Measurements from ENCODE around the gene G6PC1. TPM values are rescaled to one million over a fixed set of nuclear protein-coding genes. Genes with fewer than 3 reads are reported as not detected.
"Not testable (repeated sequence)": the region's sequence is repeated elsewhere in the genome, so short reads cannot be mapped to it uniquely, and the experiment has no call there.

G6PC1 gene
- total RNA-seq, 2 donors from 2014 or later = not detected

DNA sequence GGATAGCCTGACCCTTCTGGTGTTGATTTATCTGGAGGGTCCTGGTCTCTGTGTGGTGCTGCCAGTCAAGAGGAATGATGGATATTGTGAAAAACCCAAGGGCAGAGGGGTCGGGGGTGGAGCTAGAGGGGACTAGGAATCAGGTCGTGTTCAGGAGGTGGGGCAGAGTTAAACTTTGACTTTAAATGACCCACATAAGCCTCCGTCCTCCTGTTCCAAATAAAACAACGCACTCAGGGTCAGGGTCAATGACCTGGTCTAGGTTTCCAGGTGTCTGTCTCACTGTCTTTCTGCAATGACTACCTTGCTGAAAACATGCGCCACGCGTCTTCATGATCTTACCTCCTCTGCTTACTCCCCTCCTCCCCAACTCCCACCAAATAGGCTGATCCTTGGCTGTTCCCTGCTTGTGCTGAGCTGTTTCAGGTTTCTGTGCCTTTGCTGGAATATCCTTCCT, 34.9 kb upstream of the G6PC1 start:
- Histone ChIP-seq H3K36me3 (no peaks in the 10 kb centered on the region), H3K4me3 (no peak overlapping the region), H3K27ac (no peak overlapping the region), H3K4me1 (replicated peaks) (no peaks in the 10 kb centered on the region), H3K27me3 (replicated peaks; ENCODE audit: insufficient read depth) (no peaks in the 10 kb centered on the region), H3K9me3 (no peaks in the 10 kb centered on the region)
- intact Hi-C loops (cut with DNase I) = no loop called here
- DNase-seq (ENCODE audit: low spot score) = no peak
- TF ChIP-seq POLR2AphosphoS5 (IDR thresholded peaks at IDR 0.05) (no peak), POLR2A (IDR thresholded peaks at IDR 0.05) (no peak), CTCF (IDR thresholded peaks at IDR 0.05) (no peak)
- 68% methylated on average over 7 of the region's 7 CpGs for WGBS

DNA sequence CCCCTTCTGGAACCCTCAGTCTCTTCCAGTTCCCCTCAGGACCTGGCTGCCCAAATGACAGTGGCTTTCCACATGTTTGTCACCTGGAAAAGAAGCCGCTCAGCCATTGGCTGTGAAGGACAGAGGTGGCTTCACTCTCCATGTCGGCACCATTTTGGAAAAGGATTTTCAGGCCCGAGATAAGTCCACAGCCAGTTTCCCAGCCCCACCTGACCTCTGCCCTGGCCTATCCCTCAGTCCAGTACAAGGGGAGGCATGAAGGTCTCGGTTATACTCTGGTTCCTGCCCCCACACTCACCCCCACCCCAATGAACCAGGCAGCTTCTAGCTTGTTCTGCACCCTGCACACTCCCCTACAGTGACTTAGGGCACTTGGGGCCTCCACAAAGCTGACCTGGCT, 34.4 kb upstream of the G6PC1 start:
- no peak for TF ChIP-seq POLR2AphosphoS5 (IDR thresholded peaks at IDR 0.05)
- TF ChIP-seq CTCF (IDR thresholded peaks at IDR 0.05) = no peak
- TF ChIP-seq POLR2A (IDR thresholded peaks at IDR 0.05) = no peak
- intact Hi-C loops (cut with DNase I) = no loop called here
- Histone ChIP-seq H3K4me1 (replicated peaks) (no peaks in the 10 kb centered on the region), H3K27me3 (replicated peaks; ENCODE audit: insufficient read depth) (no peaks in the 10 kb centered on the region), H3K9me3 (no peaks in the 10 kb centered on the region), H3K36me3 (no peaks in the 10 kb centered on the region), H3K4me3 (no peak overlapping the region), H3K27ac (no peak overlapping the region)
- WGBS = 85% methylated on average over 4 of the region's 4 CpGs
- DNase-seq (ENCODE audit: low spot score) = no peak

DNA sequence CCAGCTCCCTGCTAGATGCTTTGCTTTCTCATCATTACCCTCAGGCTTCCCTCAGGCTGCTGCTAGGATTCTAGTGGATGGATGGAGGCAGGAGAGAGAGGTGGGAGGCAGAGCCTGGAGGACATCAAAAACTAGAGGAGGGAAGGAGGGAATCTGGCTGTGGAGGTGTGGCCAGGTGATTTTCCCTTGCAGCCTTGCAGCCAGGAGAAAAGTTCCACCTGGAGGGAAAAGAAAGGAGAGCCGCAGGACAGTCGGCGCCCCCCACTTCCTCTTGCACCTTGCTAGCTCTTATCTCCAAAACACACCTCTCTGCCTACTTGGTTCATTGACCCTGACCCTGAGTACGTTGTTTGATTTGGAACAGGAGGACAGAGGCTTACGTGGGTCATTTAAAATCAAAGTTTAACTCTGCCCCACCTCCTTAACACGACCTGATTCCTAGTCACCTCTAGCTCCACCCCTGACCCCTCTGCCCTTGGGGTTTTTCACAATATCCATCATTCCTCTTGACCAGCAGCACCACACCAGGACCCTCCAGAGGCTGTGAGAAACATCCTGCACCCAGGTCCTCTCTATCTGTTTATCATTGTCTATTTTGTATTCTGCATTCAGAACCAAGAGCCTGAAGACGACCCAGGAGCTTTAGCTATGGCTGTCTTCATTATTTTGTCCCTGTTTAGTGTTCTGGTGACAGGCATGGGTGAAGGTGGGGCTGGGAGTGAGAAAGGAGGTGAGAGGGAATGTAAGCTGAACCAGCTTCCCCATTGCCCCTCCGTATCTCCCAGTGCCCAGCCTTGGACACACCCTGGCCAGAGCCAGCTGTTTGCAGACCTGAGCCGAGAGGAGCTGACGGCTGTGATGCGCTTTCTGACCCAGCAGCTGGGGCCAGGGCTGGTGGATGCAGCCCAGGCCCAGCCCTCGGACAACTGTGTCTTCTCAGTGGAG, 33.7 kb upstream of the G6PC1 start:
- 48% methylated on average over 11 of the region's 12 CpGs for WGBS
- H3K27ac ChIP-seq = no peak overlapping the region
- H3K4me3 ChIP-seq = no peak overlapping the region
- intact Hi-C loops (cut with DNase I) = no loop called here
- H3K36me3 ChIP-seq = no peaks in the 10 kb centered on the region
- H3K9me3 ChIP-seq = no peaks in the 10 kb centered on the region
- DNase-seq (ENCODE audit: low spot score) = no peak
- H3K27me3 ChIP-seq (replicated peaks; ENCODE audit: insufficient read depth) = no peaks in the 10 kb centered on the region
- no peaks in the 10 kb centered on the region for H3K4me1 ChIP-seq (replicated peaks)
- no peak for TF ChIP-seq POLR2AphosphoS5 (IDR thresholded peaks at IDR 0.05)
- no peak for TF ChIP-seq POLR2A (IDR thresholded peaks at IDR 0.05)
- TF ChIP-seq CTCF (IDR thresholded peaks at IDR 0.05) = no peak

- H3K27me3 ChIP-seq (replicated peaks; ENCODE audit: insufficient read depth); H3K9me3 ChIP-seq; intact Hi-C loops (cut with DNase I); H3K36me3 ChIP-seq; H3K4me3 ChIP-seq; H3K27ac ChIP-seq; H3K4me1 ChIP-seq (replicated peaks); DNase-seq (ENCODE audit: low spot score): not testable (repeated sequence)
- WGBS = 96% methylated on average over 18 of the region's 21 CpGs
Measured at GRCh38 chr17:42867694-42868261, 32.8 kb upstream of the G6PC1 start.

DNA sequence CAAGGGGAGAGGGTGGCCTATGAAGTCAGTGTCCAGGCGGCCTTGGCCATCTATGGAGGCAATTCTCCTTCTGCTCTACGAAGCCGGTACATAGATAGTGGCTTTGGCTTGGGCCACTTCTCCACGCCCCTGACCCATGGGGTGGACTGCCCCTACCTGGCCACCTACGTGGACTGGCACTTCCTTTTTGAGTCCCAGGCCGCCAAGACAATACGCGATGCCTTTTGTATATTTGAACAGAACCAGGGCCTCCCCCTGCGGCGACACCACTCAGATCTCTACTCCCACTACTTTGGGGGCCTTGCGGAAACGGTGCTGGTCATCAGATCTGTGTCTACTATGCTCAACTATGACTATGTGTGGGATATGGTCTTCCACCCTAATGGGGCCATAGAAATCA, 32.3 kb upstream of the G6PC1 start:
- no peaks in the 10 kb centered on the region for H3K4me1 ChIP-seq (replicated peaks)
- no peak for DNase-seq (ENCODE audit: low spot score)
- no peaks in the 10 kb centered on the region for H3K27me3 ChIP-seq (replicated peaks; ENCODE audit: insufficient read depth)
- H3K4me3 ChIP-seq = no peak overlapping the region
- H3K27ac ChIP-seq = no peak overlapping the region
- intact Hi-C loops (cut with DNase I) = no loop called here
- no peaks in the 10 kb centered on the region for H3K9me3 ChIP-seq
- WGBS = 94% methylated on average over 12 of the region's 12 CpGs
- no peaks in the 10 kb centered on the region for H3K36me3 ChIP-seq
- TF ChIP-seq POLR2AphosphoS5 (IDR thresholded peaks at IDR 0.05) = no peak
- no peak for TF ChIP-seq CTCF (IDR thresholded peaks at IDR 0.05)
- no peak for TF ChIP-seq POLR2A (IDR thresholded peaks at IDR 0.05)
